Measurements from ENCODE around the gene ARSG.

ARSG gene

DNA sequence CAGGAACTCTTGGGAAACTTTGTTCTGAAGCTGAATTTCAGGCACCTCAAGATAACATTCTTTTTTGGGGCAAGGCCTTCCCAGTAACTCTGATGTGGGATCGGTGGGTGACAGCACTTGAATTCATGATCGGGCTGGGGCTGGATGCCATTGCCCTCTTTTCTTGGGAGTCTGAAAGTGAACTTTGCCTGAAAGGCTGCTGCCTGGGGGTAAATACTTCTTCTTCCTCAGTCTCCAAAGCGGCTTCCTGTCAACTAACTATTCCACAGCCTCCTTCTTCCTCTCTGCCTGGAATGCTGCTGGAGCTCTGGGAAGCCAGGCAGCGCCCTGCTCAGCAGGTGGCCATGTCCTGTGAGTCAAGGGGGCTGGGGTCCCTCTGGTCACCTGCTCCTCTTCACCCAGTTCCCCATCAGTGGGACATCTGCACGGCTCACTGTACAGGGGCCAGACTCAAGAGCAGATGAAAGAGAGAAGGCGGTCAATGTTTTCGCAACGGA lies 86.5 kb downstream of the ARSG start:
- no peak for DNase-seq (ENCODE audit: low read depth in 2 of 2)

DNA sequence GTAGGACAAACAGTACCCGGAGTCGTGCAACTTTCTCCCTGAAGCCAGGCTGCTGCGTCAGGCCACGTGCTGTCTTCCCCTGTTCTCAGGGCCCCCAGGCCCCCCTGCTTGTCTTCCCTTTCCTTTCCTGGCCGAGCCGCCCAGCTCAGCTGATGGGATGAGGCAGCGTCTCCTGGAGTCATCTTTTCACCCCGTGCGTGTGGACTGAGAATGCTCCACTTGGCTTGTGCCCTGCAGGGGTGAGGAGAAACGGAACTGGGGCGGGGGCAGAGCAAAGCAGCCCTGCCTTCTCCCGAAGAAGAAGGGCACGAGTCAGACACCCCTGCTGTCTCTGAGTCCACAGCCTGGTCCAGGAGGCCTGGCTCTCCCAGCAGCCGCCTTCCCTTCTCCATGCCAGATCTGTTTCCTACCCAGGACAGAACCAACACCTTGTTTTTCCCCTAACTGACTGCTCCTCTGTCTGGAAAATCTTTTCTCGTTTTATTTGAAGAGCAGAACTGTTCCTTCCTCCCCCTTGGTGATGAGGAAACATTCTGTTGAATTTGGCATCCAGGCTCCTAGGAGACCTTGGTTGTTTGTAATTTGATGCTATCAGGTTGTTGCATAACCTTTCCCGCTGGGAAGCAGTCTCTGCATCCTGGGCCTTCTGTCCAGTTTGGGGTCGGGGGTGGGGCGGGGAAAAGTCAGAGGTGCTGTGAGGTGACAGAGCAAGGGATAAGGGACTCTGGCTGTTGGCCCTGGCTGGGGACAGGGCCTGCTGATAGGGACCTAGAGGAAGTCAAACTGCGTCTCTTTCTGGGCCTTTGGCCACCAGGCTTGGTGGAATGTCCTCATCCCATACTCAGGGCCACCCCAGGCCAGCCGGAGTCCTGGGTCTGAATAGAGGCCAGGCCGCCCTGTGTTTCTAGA lies 87.2 kb downstream of the ARSG start:
- peak; percentile 58 to 68 for DNase-seq (ENCODE audit: low read depth in 2 of 2)

DNA sequence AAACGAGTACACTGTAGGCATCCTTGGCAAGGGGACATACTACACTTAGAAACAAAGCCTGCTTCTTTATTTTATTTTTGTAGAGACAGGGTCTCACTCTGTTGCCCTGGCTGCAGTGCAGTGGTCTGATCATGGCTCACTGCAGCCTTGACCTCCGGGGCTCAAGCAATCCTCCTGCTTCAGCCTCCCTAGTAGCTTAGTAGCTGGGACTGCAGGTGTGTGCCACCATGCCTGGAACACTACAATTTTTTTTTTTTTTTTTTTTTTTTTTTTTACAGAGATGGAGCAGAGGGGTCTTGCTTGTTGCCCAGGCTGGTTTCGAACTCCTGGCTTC lies 87.8 kb downstream of the ARSG start:
- DNase-seq (ENCODE audit: low read depth in 2 of 2) = no peak

DNA sequence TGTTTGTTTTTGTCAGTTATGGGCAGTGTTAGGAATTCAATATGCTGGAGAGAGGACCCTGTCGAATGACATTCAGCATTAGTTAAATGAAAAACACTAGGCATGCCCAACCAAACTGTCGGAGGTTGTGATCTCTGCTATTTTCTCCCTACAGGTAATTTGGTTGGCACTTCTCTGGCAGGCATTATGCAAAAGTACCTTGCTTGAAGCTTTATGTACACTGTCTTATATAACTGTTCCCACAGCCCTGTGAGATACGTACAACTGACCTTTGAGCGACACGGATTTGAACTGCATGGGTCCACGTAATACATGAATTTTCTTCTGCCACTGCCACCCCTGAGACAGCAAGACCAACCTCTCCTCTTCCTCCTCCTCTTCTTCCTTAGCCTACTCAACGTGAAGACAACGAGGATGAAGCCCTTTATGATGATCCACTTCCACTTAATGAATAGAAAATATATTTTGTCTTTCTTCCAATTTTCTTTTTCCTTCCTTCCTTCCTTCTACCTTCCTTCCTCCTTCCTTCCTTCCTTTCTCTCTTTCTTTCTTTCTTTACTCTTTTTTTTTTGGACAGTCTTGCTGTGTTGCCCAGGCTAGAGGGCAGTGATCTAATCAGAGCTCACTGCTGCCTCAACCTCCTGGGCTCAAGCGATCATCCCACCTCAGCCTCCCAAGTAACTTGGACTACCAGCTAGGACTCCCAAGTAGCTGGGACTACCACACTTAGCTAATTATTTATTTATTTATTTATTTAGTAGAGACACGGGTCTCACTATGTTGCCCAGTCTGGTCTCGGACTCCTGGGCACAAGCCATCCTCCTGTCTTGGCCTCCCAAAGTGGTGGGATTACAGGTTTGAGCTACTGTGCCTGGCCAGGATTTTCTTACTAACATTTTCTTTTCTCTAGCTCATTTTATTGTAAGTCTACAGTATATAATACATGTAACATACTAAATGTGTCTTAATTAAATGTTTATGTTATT lies 88.7 kb downstream of the ARSG start:
- DNase-seq (ENCODE audit: low read depth in 2 of 2) = no peak

DNA sequence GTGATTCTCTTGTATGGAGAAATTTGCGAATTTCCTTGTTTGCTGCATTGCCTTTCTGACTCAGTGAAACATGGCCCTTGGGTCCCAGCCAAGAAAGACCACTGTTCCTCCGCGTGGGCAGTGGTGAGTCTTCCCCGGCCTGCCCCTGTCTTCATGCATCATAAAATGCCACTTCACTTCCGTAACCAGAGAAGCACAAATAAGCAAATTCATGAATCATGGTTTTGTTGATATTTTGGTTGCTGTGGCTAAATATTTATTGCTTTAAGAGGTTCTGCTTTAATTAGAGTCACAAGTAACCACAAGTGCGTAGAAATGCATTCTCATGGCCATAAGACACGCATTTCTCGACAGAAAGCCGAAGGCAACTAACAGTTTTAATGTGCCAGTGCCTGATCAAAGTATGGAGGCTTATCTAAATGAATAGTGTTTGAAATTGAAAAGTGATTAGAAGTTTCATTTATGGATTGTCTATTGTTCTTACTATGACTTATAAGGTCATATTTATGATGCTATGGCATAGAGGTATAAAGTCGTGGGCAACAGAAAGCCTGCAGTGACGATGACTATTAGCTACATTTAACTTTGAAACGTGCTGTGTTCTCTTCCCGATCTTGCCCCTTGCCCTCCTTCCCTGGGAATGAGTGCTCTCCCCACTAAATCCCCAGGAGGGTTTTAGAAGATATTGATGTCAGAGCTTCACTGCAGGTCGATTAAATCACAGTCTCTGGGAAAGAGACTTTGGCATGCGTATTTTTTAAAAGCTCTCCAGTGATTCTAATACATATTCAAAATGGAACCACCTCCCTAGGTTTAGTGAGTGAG lies 90.0 kb downstream of the ARSG start:
- peak; percentile 75 to 76 for DNase-seq (ENCODE audit: low read depth in 2 of 2)

DNA sequence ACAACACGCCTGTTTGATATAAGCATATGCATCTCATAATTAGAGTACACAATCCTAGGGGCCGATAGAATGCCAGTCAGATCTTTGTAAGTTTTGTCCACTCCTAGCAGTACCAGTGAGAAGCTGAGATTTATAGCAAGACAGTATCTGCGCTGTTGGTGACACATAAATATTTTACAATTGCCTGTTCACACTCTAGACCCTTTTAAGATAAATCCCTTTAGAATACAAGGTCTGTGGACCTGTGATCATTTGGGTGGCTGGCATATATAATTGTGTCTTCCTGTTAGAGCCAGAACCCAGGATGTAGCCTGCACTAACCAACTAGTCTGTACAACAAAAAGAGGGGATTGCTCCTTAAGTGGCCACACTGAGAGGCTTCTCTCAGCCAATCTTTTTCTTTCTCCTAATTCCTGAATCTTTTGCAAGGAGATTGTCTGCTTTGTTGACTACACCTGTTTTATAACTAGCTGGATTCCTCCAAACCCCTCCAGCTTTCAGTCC lies 91.3 kb downstream of the ARSG start:
- no peak for DNase-seq (ENCODE audit: low read depth in 2 of 2)

DNA sequence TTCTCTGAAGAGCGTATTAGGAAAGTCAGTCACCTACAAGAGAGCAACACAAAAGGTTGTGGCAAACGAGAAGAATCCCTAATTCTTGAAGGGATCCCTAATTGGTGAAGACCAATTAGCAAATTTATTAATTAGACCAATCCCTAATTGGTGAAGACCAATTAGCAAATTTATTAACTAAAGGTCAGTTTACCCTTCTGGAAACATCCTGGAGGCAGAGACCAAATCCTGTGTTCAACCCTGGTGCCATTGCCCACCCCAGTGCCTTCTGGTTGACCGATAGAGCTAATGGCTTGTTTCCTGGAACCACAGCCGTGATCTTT lies 91.8 kb downstream of the ARSG start:
- DNase-seq (ENCODE audit: low read depth in 2 of 2) = no peak

DNA sequence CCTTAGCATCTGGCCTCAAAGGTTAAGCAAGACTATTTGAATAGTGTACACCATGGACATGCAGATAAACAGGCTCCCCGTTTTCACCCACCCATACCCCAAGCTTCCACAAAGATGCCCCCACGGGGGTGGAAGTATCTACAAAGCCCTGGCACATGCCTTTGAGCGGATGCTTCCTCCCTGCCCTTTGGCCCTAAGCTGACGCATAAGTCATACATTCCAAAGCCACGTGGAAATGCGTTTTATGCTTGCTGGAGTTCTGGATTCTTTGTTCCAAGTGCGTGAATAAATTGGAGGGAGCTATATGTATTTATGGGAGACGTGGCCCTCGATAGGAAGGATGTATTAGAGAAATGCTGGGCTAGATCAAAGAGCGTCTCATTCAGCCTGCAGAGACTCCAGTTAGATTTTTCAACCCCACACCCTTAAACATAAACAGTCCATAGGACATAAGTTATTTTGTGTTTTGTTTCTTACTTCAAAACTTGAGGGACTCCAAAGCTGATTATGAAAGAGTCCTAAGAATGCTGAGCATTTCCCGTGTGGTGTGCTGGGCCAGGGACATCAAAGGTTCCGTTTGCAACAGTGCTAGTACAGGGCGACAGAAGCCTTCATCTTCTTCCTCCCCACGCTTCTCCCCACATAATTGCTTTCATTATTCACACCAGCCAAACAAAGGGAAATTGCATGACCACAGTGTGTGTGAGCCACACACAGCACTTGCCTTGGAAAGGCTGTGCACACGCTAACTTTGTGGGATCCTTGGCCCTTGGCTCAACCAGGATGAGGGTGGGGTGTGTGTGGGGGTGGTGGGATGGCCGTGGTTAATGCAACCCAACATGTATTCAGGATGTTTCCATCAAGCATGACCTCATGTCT lies 92.4 kb downstream of the ARSG start:
- peak; percentile 53 to 59 for DNase-seq (ENCODE audit: low read depth in 2 of 2)

DNA sequence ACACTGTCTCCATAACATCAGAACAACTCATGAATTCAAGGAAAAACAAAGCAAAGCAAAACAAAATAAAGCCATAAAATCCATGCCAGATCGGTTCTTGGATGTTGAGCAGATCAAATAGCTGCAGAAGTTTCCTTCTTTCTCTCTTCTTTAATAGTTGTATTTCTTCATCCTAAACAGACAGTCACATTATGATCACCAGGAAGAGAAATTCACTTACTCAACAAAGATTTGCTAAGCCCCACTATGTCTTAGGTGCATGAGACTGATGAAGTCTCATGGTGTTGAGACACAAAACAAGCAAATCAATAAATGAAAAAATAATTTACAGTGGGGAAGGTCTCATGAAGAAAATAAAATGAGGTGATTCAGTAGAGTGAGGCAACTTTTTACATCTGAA lies 93.2 kb downstream of the ARSG start:
- no peak for DNase-seq (ENCODE audit: low read depth in 2 of 2)

DNA sequence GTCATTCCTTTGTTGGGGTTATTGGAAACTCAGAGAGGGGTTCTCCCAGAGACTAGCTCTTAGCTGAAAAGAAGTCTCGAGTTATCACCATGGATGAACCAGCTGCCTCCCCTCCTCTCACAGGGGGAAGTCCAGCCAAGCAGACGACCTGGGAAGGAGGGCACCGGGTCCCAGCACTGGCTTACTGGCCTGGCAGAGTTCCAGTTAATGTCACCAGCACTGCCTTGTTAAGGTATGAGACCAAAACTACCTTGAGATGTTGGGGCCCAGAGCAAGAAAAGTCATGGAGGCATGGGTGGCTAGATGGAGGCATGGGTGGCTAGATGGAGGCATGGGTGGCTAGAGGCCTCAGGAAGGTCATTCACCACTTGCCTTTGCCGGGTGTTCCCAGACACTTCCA lies 93.6 kb downstream of the ARSG start:
- DNase-seq (ENCODE audit: low read depth in 2 of 2) = no peak

DNA sequence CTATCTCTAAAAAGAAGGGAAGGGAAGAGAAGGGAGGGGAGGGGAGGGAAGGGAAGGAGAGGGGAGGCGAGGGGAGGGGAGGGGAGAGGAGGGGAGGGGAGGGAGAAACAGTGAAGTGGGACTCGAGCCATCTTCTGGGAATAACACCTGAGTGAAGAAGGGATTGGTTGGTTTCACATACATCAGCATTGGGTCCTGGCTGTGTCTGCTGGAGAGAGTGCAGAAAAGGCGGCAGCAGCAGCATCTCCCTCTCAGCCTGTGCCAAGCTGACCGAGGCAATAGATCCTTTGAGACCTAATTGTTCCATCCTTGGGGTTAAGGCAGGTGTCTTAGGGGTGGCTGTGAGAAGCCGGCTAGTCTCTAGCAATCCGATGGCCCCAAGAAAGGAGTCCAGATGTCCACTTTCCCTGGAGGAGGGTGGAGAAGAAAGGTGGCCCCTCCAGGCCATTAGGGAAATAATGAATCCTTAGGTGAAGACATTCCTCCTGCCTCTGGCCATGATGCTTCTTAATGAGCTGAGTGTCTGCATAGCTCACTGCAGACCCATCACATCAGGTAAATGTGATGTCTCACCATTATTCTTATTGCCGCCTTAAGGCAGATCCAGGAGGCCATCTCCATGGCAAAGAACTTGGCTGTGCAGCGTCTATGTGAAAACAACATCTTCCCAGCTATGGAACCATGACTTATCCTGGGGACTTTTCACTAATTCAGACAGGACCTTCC lies 94.4 kb downstream of the ARSG start:
- no peak for DNase-seq (ENCODE audit: low read depth in 2 of 2)

DNA sequence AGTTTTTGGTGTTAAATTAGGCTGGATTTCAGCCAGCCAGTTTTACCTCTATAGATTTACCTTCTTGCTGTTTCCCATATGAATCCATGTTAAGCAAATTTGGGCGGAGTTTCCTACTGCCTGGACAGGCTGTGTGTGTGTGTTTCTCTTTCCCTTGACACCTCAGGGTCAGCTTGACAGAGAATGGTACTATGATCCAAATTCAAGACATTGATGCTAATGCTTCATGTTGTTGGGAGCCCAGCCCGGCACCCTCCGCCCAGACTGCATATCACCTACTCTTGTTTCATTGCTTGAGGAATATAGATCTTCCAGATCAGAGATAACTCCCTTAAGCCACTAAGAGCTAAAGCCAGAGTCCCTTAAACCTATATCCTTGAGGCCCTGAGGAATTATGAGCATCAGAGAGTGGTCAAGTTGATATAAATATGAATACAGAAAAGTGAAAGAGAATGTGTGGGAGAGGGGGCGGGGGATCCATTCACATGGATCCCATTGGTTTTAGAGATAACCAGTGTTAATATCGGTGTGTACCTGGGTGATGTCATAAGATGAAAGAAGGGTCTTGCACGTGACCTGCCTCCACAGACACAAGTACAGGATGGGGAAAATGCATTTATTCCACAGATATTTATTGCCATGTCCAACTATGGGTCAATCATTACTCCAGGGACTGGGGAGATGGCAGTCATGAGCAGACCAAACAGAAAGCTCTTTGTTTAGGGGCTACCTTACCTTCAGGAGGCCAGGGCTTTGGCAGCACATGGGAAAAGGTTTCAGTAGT lies 96.3 kb downstream of the ARSG start:
- no peak for DNase-seq (ENCODE audit: low read depth in 2 of 2)

DNA sequence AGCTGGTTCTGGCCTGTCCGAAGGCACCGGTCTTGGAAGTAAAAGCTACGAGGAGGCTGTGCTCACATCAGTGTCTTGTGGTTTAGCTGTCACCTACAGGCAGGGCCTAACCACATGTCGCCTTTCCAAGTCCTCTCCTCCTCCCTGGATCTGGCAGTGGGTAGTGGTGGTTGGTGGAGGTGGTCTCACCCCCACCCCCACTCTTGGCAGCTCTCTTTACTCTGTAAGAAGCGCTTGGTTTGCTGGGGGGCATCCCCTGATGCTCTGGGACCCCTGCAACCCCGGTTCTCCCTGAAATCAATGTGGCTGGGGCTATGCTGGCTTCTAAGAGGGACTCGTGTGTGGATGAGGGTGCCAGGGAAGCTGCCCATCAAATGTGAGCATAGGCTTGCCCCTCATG lies 97.7 kb downstream of the ARSG start:
- no peak for DNase-seq (ENCODE audit: low read depth in 2 of 2)

DNA sequence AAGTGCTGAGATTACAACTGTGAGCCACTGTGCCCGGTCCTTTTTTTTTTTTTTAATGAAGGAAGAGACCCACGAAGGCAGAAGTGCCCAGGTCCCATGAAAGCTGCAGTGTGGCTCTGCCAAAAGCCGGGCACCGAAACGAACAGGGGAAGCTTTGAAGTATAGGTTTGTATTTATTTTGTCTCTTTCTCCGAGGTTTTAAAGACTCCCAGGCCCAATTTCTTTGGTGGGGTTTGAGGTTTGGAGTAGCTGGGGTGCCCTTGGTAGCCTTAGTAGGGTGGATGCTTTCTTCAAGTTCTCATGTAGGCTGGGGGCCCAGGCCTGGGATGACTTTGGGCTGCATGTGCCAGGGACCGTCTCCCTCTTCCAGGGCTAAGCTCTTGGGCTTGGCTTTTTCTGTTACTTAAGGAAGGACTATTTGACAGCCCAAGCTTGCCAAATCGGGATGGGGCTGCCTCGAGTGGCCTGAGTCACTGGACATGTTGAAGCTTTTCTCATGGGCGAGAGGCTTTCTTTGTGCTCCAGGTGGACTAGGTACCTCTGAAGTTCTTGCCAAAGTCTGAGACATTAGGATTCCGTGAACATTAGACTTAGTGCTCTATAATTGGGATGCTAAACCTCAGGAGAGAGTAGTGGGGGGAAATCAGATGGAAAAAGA lies 99.7 kb downstream of the ARSG start:
- DNase-seq (ENCODE audit: low read depth in 2 of 2) = no peak

DNA sequence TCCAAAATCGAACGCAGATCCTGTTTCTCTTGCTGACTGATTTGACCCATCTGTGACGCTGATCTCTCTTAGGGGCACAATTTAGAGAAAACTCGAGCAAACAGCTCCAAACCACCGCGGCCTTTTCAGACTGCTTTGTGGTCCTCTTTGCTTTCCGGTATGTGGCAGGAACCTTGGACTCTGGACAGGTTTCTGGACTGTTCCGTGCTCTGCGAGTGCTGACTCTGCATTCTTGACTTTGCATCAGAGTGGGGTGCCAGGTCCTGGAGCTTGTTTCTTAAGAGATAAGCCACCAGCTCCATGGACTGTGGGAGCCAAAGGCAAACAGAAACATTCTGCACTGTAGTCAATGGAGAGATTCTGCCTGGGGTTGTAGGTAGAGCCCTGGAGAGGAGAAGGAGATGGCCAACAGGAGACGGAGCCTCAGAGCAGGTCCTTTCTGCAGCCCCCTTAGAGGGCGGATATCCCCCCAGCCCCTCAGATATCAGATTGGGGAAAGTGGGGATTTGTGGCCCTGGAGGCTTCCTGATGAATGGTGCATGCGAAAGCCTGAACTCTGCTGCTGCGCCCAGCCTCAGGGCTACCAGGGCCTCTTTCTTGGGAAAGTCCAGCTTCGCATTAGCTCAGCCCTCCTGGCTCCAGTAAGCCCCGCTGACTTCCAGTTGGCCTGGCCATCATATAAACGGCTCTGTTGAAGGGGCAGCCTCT lies 100.4 kb downstream of the ARSG start:
- DNase-seq (ENCODE audit: low read depth in 2 of 2) = no peak

DNA sequence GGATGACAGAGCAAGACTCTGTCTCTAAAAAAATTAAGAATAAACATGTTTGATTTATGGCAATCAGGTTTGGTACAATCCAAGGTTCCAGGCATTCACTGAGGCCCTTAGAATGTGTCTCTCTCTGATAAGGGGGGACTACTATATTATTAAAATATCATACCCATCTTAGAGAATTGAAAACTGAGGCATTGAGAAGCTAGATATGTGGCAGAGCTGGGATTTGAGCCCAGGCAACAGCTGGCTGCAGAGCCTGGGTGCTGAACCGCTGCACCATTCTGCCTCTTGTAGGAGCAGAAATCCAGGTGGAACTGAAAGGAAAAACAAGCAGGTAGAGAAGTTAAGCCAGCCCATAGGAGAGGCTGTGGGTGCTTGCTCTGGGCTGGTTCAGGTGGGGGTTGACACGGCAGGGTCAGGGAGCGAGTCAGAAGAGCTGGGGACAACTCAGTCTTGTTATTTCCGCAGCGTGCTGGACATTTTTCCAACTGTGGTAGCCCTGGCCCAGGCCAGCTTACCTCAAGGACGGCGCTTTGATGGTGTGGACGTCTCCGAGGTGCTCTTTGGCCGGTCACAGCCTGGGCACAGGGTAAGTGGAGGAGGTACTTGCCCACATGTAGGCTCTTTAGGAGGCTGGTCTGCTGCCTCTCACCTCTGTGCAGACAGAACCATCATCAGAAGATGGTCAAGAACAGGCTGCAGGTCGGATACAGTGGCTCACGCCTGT lies 103.5 kb downstream of the ARSG start:
- DNase-seq (ENCODE audit: low read depth in 2 of 2) = no peak

Measured in fibroblast of skin of left quadriceps (primary cell).